Spleen (tissue), 7 donors: ENCODE measurements around the gene PEF1.

ENCODE experiments used
- CTCF ChIP-seq, 11 experiments: fragments of 200-600 bp in 7 of 11; fragments of 450-650 bp in 4 of 11; sonication (generic) in 4 of 11; IDR thresholded peaks in 8 of 11; conservative IDR thresholded peaks in 3 of 11; 1 replicate in 7 of 11; 2 replicates in 4 of 11; pipeline versions ENCODE4 v1.4.0 to v1.8.0; 2016 to 2021; ENCODE audit warnings: antibody characterized with exemption in 11 of 11, inconsistent platforms in 4 of 11, mild to moderate bottlenecking in 1 of 11
- POLR2A ChIP-seq, 3 donors: fragments of 450-650 bp; IDR thresholded peaks; one replicate each; pipeline ENCODE4 v1.5.1; 2017; ENCODE audit warnings: antibody characterized with exemption in 3 of 3, mild to moderate bottlenecking in 1 of 3
- donor health status: DM: no; HTN: no; CAD: no; lungs with moderate emphysema.
- donor health status: DM: no; HTN: no; CAD: no.
- donor health status: DM: no; HTN: no; CAD: no.

- TF ChIP-seq POLR2A (IDR thresholded peaks at IDR 0.05) (no peak), CTCF (IDR thresholded peaks at IDR 0.05 in 8 of 11, conservative IDR thresholded peaks at IDR 0.05 in 3 of 11) (no peak)
Measured at GRCh38 chr1:31691951-31692350, 47.3 kb upstream of the PEF1 start.
